Measurements from ENCODE around the gene MAP4. TPM values are rescaled to one million over a fixed set of nuclear protein-coding genes. Genes with fewer than 3 reads are reported as not detected.
A peak's percentile ranks its signal among the peaks of the same experiment; 100 is the strongest.
"Not testable (repeated sequence)": the region's sequence is repeated elsewhere in the genome, so short reads cannot be mapped to it uniquely, and the experiment has no call there.

The MAP4 gene
- total RNA-seq (1,000 to 10,000 TPM in 5 of 10 donors, 100 to 1,000 TPM in 5; 451 to 1,345 (median 982) TPM), polyA plus RNA-seq (100 to 1,000 TPM; 141 to 248 TPM)
- long read RNA-seq, donor 1, partial matches to known transcripts, result 538 of 779 reads
- long read RNA-seq, donor 1, other reads (novel, unspliced or antisense), result 241 of 779 reads
- long read RNA-seq, donor 2, partial matches to known transcripts, result 262 of 842 reads
- long read RNA-seq, donor 2, other reads (novel, unspliced or antisense), result 579 of 842 reads
- long read RNA-seq, donor 3, full-length matches to known transcripts, result 6 of 1,705 reads
- long read RNA-seq, donor 3, partial matches to known transcripts, result 733 of 1,705 reads
- long read RNA-seq, donor 3, other reads (novel, unspliced or antisense), result 966 of 1,705 reads

GRCh38 chr3:48016301-48016973 lies at the start of gene MAP4:
Gene MAP4 (minus strand): TSS chr3:48016416. CDS start chr3:47998860, 17,556 bp downstream.
- 36 to 47% methylated on average over 4 of the region's 4 CpGs for WGBS, 2 donors
- Histone ChIP-seq H3K27me3 (no peaks in the 10 kb centered on the region), H3K9me3 (no peaks in the 10 kb centered on the region), H3K36me3 (peaks cover 0 to 20% (median 0%) of the 10 kb centered on the region in 9 donors), H3K4me3 (peak within 1 kb of the TSS in 9 of 10 donors; percentile 14 to 44 (median 38)), H3K27ac (peak within 1 kb of the TSS in 9 of 10 donors; percentile 30 to 85 (median 76)), H3K4me1 (peaks cover 13 to 99% (median 71%) of the 10 kb centered on the region in 9 donors)
- no peak for TF ChIP-seq CTCF (IDR thresholded peaks at IDR 0.05)
- no peak for DNase-seq
- ATAC-seq, result peak in 3 of 8 donors; percentile 22 to 32 (median 24)
- intact Hi-C loops (cut with DNase I), result loop anchor here in 3 of 10 donors (5.0 to 10.0 kb wide), 2 partner anchors 68 to 71 kb away; no protein-coding TSS in a partner anchor

- DNase-seq, result no peak
- intact Hi-C loops (cut with DNase I), result no loop called here
- H3K9me3 ChIP-seq, result no peaks in the 10 kb centered on the region
Measured at GRCh38 chr3:48065035-48065434, 48.8 kb upstream of the MAP4 start.

GRCh38 chr3:48064292-48064829 lies 48.1 kb upstream of the MAP4 start:
- intact Hi-C loops (cut with DNase I), result no loop called here
- Histone ChIP-seq H3K27ac (peak overlapping the region in 2 of 10 donors; percentile 7 to 20), H3K27me3 (no peaks in the 10 kb centered on the region), H3K9me3 (no peaks in the 10 kb centered on the region), H3K4me3 (no peak overlapping the region), H3K36me3 (peaks cover 0 to 14% (median 0%) of the 10 kb centered on the region in 9 donors), H3K4me1 (peaks cover 2 to 75% (median 32%) of the 10 kb centered on the region in 9 donors)
- no peak for DNase-seq
- TF ChIP-seq CTCF (IDR thresholded peaks at IDR 0.05), result no peak
- WGBS, 2 donors, result 66 to 71% methylated on average over 3 of the region's 3 CpGs
- ATAC-seq, result peak in 2 of 8 donors; percentile 22 to 40

More at GRCh38 chr3:48065035-48065434, 48.8 kb upstream of the MAP4 start:
- H3K27ac ChIP-seq, result peak overlapping the region in 1 of 10 donors; percentile 5
- H3K36me3 ChIP-seq, result peaks cover 0 to 15% (median 0%) of the 10 kb centered on the region in 9 donors
- no peak for ATAC-seq
- H3K27me3 ChIP-seq, result no peaks in the 10 kb centered on the region
- WGBS, 2 donors, result 93 to 100% methylated on average over 1 of the region's 1 CpG
- no peak for TF ChIP-seq CTCF (IDR thresholded peaks at IDR 0.05)
- no peak overlapping the region for H3K4me3 ChIP-seq
- H3K4me1 ChIP-seq, result peaks cover 2 to 72% (median 35%) of the 10 kb centered on the region in 9 donors

GRCh38 chr3:48061586-48061985 lies 45.4 kb upstream of the MAP4 start:
- ATAC-seq; DNase-seq; H3K4me3 ChIP-seq; intact Hi-C loops (cut with DNase I); H3K27me3 ChIP-seq; H3K27ac ChIP-seq; H3K9me3 ChIP-seq: not testable (repeated sequence)
- Histone ChIP-seq H3K36me3 (peaks cover 0 to 14% (median 0%) of the 10 kb centered on the region in 9 donors), H3K4me1 (peaks cover 5 to 67% (median 42%) of the 10 kb centered on the region in 9 donors)
- 96% methylated on average over 21 to 28 of the region's 33 CpGs for WGBS, 2 donors

All from heart right ventricle (tissue), 16 donors.